Measurements from ENCODE around the gene SLC41A2.

DNA sequence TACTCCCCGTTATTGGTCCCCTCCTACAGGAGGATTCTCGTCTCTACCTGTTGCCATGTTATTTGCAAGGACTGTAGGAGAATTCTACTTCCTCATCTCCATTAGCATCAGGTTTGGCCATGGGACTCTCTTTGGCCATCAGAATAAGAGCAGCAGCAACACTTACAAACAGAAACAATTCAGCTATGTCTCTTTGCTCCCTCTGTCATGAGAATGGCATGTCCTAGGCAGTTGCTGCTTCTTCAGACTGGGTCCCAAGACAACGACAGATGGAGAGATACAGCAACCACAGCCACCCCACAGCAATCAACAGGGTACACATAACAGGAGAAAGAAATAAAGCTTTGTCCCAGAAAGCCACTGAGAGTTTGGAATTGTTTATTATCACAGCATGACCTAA lies 19.7 kb downstream of the SLC41A2 start:
- TF ChIP-seq CTCF (IDR thresholded peaks at IDR 0.05) (no peak), POLR2AphosphoS5 (IDR thresholded peaks at IDR 0.05) (no peak)

Measured in breast epithelium (tissue), 3 donors.